IMR-90 (cell line): ENCODE measurements around the gene SPATA16. TPM values are rescaled to one million over a fixed set of nuclear protein-coding genes. Genes with fewer than 3 reads are reported as not detected.

Source experiments
- ATAC-seq: fragments of 200-7000 bp; cut with Tn5 transposase; 2 replicates; pipeline ENCODE4 v1.9.1; 2020; ENCODE audit warnings: low read depth, mild to moderate bottlenecking, moderate library complexity
- BruUV-seq: library from RNA; stranded (reverse); fragments of 400-500 nt; replicated peaks from 2 replicates; lab custom pipeline; 2021; lab: Mats Ljungman, UMichigan
- CTCF ChIA-PET: fragments of 300-600 bp; formaldehyde crosslinking; extraction: SDS; loops from one replicate; lab custom pipeline; 2021; ENCODE audit warnings: antibody characterized with exemption; lab: Yijun Ruan, JAX
- POLR2A ChIA-PET: fragments of 300-600 bp; sonication (Branson Sonifier 250); formaldehyde crosslinking; loops from one replicate; lab custom pipeline; 2022; ENCODE audit warnings: antibody characterized with exemption; ENCODE audit not compliant: unreplicated experiment; lab: Charles Lee
- DNase-seq: peaks from one replicate; pipeline ENCODE4 v3.0.0; 2013
- H2AFZ ChIP-seq: replicated peaks from 2 replicates; pipeline ENCODE3; 2013; ENCODE audit warnings: low read length, mild to moderate bottlenecking; ENCODE audit not compliant: poor library complexity
- H2AK5ac ChIP-seq: 2 replicates; pipeline ENCODE4 v1.6.1; 2013; ENCODE audit warnings: low read depth, low read length, inconsistent platforms
- H2AK9ac ChIP-seq: replicated peaks from 2 replicates; pipeline ENCODE3; 2013; ENCODE audit warnings: mild to moderate bottlenecking, low read depth, low read length, moderate library complexity; ENCODE audit not compliant: poor library complexity
- H2BK120ac ChIP-seq: 2 replicates; pipeline ENCODE4 v1.6.1; 2013; ENCODE audit warnings: low read depth, low read length, inconsistent platforms
- H2BK15ac ChIP-seq: 3 replicates; pipeline ENCODE4 v1.6.1; 2013; ENCODE audit warnings: low read depth, low read length, inconsistent platforms
- H2BK20ac ChIP-seq: 2 replicates; pipeline ENCODE4 v1.6.1; 2013; ENCODE audit warnings: low read depth, mild to moderate bottlenecking, inconsistent platforms, low read length, moderate library complexity
- H2BK5ac ChIP-seq: 2 replicates; pipeline ENCODE4 v1.6.1; 2013; ENCODE audit warnings: mild to moderate bottlenecking, low read depth, low read length, inconsistent platforms; ENCODE audit not compliant: poor library complexity, severe bottlenecking
- H3K14ac ChIP-seq: replicated peaks from 2 replicates; pipeline ENCODE4 v1.6.1; 2013; ENCODE audit warnings: low read depth, low read length, inconsistent platforms
- H3K18ac ChIP-seq: 2 replicates; pipeline ENCODE4 v1.6.1; 2013; ENCODE audit warnings: low read depth, low read length, control low read depth
- H3K23ac ChIP-seq: 2 replicates; pipeline ENCODE4 v1.6.1; 2013; ENCODE audit warnings: low read depth, low read length, inconsistent platforms
- H3K27ac ChIP-seq: 2 replicates; pipeline ENCODE4 v1.5.1; 2013; ENCODE audit warnings: mild to moderate bottlenecking, control low read depth, low read length; ENCODE audit not compliant: insufficient read depth
- H3K27me3 ChIP-seq: 2 replicates; pipeline ENCODE4 v1.6.1; 2013; ENCODE audit warnings: low read length; ENCODE audit not compliant: control insufficient read depth, insufficient read depth
- H3K36me3 ChIP-seq: 2 replicates; pipeline ENCODE4 v1.6.1; 2013; ENCODE audit warnings: low read length, mixed read lengths; ENCODE audit not compliant: control insufficient read depth, insufficient read depth
- H3K4ac ChIP-seq: 2 replicates; pipeline ENCODE4 v1.6.1; 2013; ENCODE audit warnings: low read depth, low read length, inconsistent platforms
- H3K4me1 ChIP-seq: 2 replicates; pipeline ENCODE4 v1.6.1; 2013; ENCODE audit warnings: low read length, mixed read lengths; ENCODE audit not compliant: control insufficient read depth, insufficient read depth
- H3K4me2 ChIP-seq: 2 replicates; pipeline ENCODE4 v1.6.1; 2013; ENCODE audit warnings: low read depth, mild to moderate bottlenecking, control low read depth, low read length, moderate library complexity
- H3K4me3 ChIP-seq: 2 replicates; pipeline ENCODE4 v1.5.1; 2013; ENCODE audit warnings: low read depth, mild to moderate bottlenecking, control low read depth, low read length, moderate library complexity; ENCODE audit not compliant: insufficient read depth
- H3K56ac ChIP-seq: 2 replicates; pipeline ENCODE4 v1.6.1; 2013; ENCODE audit warnings: low read length, inconsistent platforms; ENCODE audit not compliant: insufficient read depth; ENCODE audit errors: extremely low read depth
- H3K79me1 ChIP-seq, 2 experiments: 2 replicates each; pipeline ENCODE4 v1.6.1; 2013; ENCODE audit warnings: low read length in 2 of 2, inconsistent platforms in 1 of 2, low read depth in 1 of 2
- H3K9ac ChIP-seq: 2 replicates; pipeline ENCODE4 v1.6.1; 2013; ENCODE audit warnings: low read depth, low read length, control low read depth
- H3K9me1 ChIP-seq: 2 replicates; pipeline ENCODE4 v1.6.1; 2013; ENCODE audit warnings: low read length, inconsistent platforms; ENCODE audit not compliant: insufficient read depth
- H3K9me3 ChIP-seq: 2 replicates; pipeline ENCODE4 v1.6.1; 2013; ENCODE audit warnings: low read length; ENCODE audit not compliant: control insufficient read depth, insufficient read depth
- H4K20me1 ChIP-seq: 2 replicates; pipeline ENCODE4 v1.6.1; 2013; ENCODE audit warnings: low read length, inconsistent platforms; ENCODE audit not compliant: insufficient read depth
- H4K5ac ChIP-seq: 2 replicates; pipeline ENCODE4 v1.6.1; 2013; ENCODE audit warnings: mild to moderate bottlenecking, low read depth, low read length, control low read depth
- H4K8ac ChIP-seq, 2 experiments: 2 replicates each; pipeline ENCODE4 v1.6.1; 2013; ENCODE audit warnings: low read depth in 2 of 2, low read length in 2 of 2, control low read depth in 1 of 2, inconsistent platforms in 1 of 2
- H4K91ac ChIP-seq: 2 replicates; pipeline ENCODE4 v1.6.1; 2013; ENCODE audit warnings: low read depth, low read length, inconsistent platforms; ENCODE audit not compliant: insufficient read depth
- ELK1 ChIP-seq: fragments of 150-350 bp; IDR thresholded peaks from 2 replicates; pipeline ENCODE4 v1.6.1; 2016; ENCODE audit warnings: low read depth, mild to moderate bottlenecking, low read length, moderate library complexity, borderline replicate concordance
- MAFK ChIP-seq: IDR thresholded peaks from 2 replicates; pipeline ENCODE4 v1.6.1; 2012; ENCODE audit warnings: low read depth, low read length, improper control_type of control experiment
- MAZ ChIP-seq: IDR thresholded peaks from 2 replicates; pipeline ENCODE4 v1.6.1; 2012; ENCODE audit warnings: low read depth, mild to moderate bottlenecking, low read length, improper control_type of control experiment, moderate library complexity, borderline replicate concordance
- SMC3 ChIP-seq: fragments of 150-350 bp; IDR thresholded peaks from 2 replicates; pipeline ENCODE4 v1.6.1; 2016; ENCODE audit warnings: low read depth, mild to moderate bottlenecking, antibody characterized with exemption, low read length, moderate library complexity
- WGBS, 2 experiments: methylation state at CpG; one replicate each; pipeline versions ENCODE4 v1.1.5 to v1.1.7; 2013; ENCODE audit warnings: missing lambda C conversion rate in 2 of 2; ENCODE audit not compliant: insufficient read length in 1 of 2; ENCODE audit errors: extremely low coverage in 2 of 2; 5-methylcytosine and 5-hydroxymethylcytosine counted together
- dilution Hi-C: fragments of 300-500 bp; cut with HindIII; formaldehyde crosslinking; loops from one replicate; pipeline ENCODE4 v1.14.3; 2018; ENCODE audit warnings: low sequenced_read_pairs; ENCODE audit not compliant: unreplicated experiment
- in situ Hi-C: fragments of 300-500 bp; cut with MboI; formaldehyde crosslinking; loops from 3 replicates; pipeline ENCODE4 v1.14.3; 2019; ENCODE audit warnings: low sequenced_read_pairs, inconsistent platforms, mixed read lengths
- intact Hi-C: fragments of 100-400 bp; cut with micrococcal nuclease; formaldehyde crosslinking; loops from 2 replicates; pipeline ENCODE4 v1.10.0; 2022
- polyA plus RNA-seq, 3 experiments: library from polyadenylated mRNA; depleted of rRNA; stranded (reverse); fragments of >200 nt; gene quantifications; 2 replicates each; pipeline ENCODE4 v1.2.3, GENCODE V29; 2012; ENCODE audit warnings: low replicate concordance in 1 of 3
- total RNA-seq: library from RNA; depleted of rRNA; stranded (reverse); fragments of >200 nt; gene quantifications from 2 replicates; pipeline ENCODE4 v1.2.3, GENCODE V29; 2012

SPATA16 gene
- total and polyA plus RNA-seq, 2 of the 4 experiments (the other 2 are of a cell fraction) = not detected

GRCh38 chr3:172848910-172849309, 292.1 kb downstream of the SPATA16 start:
- H2AK9ac ChIP-seq = no peak overlapping the region
- H3K9me1 ChIP-seq = no peaks in the 10 kb centered on the region
- no peak overlapping the region for H4K8ac ChIP-seq
- no peak overlapping the region for H3K9ac ChIP-seq
- H3K9me3 ChIP-seq = no peaks in the 10 kb centered on the region
- in situ Hi-C loops = no loop called here
- H4K20me1 ChIP-seq = no peaks in the 10 kb centered on the region
- no peaks in the 10 kb centered on the region for H3K4me1 ChIP-seq
- no peak overlapping the region for H2BK5ac ChIP-seq
- H2BK120ac ChIP-seq = no peak overlapping the region
- POLR2A ChIA-PET = no interaction called here
- TF ChIP-seq SMC3 = no peak
- TF ChIP-seq MAFK = no peak
- no peak for TF ChIP-seq MAZ
- no peak for TF ChIP-seq ELK1
- dilution Hi-C loops = no loop called here
- no peak overlapping the region for H3K4me3 ChIP-seq
- no peaks in the 10 kb centered on the region for H3K36me3 ChIP-seq
- CTCF ChIA-PET = interaction anchor here (0.5 kb wide), 1 partner anchor 9 kb away, joined by 3 read pairs; no protein-coding TSS in a partner anchor
- no peaks in the 10 kb centered on the region for H3K79me1 ChIP-seq
- H2AFZ ChIP-seq = no peak overlapping the region
- no peak overlapping the region for H3K18ac ChIP-seq
- intact Hi-C loops = no loop called here
- peak; percentile 10 for DNase-seq
- peaks cover 4% of the 10 kb centered on the region; the same call in 1 of the 2 replicates for H3K27me3 ChIP-seq
- H3K27ac ChIP-seq = no peak overlapping the region
- no CpG with 5 or more reads among the region's 1 CpG for WGBS, 2 experiments
- H4K5ac ChIP-seq = no peak overlapping the region
- no peak overlapping the region for H4K91ac ChIP-seq
- ATAC-seq = no peak
- no peak overlapping the region for H3K4me2 ChIP-seq
- H3K14ac ChIP-seq = no peak overlapping the region
- no peak overlapping the region for H2BK15ac ChIP-seq
- no peak overlapping the region for H3K23ac ChIP-seq
- BruUV-seq = no TSS peak
- no peak overlapping the region for H3K4ac ChIP-seq
- no peak overlapping the region for H3K56ac ChIP-seq
- no peak overlapping the region for H2BK20ac ChIP-seq
- no peak overlapping the region for H2AK5ac ChIP-seq
